ENCODE data around the gene UBE3C.
"Not testable (repeated sequence)": the region's sequence is repeated elsewhere in the genome, so short reads cannot be mapped to it uniquely, and the experiment has no call there.

The UBE3C gene

DNA sequence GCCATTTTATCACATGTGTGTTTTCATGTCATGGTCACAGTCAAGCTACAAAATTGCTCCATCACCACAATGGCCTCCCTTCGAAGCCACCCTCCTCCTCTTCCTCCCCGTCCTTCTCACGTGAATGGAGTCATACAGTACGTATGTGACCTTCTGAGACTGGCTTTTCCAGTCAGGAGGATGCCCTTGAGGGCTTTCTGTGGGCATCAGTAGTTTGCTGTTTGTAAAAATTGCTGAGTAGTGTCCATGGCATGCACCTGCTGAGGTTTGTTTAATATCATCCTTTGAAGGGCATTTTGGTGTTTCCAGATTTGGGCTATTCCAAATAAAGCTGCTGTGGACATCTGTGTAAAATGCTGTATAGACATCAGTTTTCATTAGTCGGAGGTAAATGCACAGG lies 5.9 kb upstream of the UBE3C start:
- no peak for DNase-seq

DNA sequence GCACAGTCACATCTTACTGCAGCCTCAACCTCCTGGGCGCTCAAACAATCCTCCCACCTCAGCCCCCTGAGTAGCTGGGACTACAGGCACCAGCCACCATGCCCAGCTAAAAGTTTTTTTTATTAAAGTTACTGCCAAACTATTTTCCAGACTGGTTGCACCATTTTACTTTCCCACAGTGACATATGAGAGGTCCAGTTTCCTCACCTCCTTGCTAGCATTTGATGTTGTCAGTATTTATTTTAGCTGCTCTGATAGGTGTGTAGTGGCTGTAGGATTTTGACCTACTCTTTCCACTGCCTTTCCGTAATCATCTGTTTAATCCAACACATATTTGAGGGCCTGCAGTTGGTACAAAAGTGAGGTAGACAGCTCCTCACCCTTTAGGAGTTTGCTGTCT lies 5.4 kb upstream of the UBE3C start:
- no peak for DNase-seq

DNA sequence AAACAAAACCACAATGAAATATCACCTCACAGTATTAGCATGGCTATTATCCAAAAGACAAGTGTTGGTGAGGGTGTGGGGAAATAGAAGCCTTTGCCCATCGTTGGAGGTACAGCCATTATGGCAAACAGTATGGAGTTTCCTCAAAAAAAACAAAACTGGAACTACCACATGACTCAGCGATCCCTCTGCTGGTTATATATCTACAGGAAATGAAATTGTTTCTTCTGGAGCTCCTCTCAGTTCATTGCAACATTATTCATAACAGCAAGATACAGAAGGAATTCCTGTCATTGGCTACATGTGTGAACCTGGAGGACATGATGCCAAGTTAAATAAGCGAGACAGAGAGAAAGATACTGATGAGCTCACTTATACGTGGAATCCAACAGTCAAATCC lies 2.4 kb upstream of the UBE3C start:
- DNase-seq = no peak

DNA sequence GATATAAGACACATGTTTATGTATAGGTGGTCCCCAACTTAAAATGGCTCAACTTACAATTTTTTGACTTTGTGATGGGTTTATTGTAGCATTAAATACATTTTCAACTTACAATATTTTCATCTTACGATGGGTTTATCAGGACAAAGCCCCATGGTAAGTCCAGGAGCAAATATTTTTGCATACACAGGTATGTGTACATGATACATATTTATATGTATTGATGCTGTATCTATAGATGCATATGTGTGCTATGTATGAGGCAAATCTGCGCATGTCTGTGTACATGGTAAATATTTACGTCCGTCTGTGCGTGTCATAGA lies 664 bp upstream of the UBE3C start:
- DNase-seq = no peak

DNA sequence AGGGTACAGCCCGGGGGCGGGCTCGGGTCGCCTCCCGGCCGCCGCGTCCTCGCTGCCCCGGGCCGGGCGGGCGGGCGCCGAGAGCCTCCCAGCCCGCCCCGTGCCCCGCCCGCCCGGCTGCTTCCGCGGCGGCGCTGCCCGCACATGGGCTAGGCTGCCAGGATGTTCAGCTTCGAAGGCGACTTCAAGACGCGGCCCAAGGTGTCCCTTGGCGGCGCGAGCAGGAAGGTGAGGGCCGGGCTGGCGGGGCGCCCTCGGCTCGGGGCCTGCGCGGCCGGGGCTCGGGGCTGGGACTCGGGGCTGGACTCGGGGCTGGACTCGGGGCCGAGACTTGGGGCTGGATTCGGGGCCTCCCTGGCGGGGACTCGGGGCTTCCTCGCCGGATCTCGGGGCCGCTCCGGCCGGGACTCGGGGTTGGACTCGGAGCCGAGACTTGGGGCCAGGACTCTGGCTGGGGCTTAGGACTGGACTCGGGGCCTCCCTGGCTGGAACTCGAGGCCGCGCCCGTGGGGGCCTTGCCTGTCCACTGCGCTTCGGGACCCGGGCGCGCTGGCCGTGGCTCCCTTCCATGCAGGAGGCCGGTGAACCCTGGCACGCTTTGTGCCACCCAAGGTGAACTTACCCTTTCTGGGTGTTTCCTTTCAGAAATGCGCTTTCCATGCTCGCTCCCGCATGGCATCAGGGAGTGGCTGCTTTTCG lies 534 bp downstream of the UBE3C start:
- peak; percentile 51 for DNase-seq

DNA sequence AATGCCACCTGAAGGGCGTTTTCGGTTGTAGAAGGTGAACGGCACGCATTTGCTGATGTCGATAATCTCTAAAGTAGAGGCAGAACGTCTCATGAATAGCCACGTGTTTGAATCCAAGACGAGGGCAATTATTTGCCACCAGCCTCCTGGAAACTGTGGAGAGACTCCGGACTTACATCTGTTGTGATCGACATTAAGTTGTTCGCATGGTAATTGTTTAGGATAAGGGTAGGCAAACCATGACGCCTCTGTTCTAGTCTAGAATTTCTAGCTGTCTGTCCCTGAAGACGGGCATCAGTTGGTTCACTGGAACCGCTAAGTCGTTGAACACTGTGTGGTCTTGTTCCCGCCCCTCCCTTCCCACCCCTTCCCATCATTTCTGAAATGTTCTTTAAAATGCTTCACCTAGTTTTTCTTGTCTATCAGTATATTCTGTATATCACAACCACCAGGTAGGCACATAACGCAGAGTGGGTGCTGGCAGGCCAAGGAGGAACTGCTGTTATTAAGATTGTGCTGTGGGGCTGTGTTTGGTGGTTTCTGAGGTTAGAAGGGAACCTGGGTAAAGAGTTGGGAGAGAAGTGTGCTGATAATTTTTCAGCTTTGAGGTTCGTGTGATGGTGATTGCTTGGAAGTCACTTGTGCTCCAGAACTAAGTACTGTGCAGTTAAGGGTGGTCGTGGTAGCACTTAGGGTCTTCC lies 1.2 kb downstream of the UBE3C start:
- DNase-seq = no peak

DNA sequence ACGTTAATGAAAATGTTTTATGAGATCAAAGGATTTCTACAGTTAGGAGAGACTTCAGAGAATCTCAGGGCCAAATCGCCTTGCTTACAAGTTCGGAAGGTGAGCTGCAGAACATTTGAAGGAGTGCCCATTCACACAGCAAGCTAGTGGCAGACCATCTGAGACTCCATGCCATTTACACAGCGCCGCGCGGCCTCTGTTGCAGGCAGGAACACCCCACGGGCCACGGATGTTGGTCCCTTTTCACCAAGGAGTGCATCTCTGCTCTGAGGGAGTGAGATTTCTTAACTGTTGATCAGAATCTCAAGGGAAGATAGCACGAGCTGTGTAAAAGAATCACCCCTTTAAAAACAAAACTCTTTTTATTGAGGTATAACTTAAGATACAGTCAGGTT lies 1.8 kb downstream of the UBE3C start:
- DNase-seq = no peak

DNA sequence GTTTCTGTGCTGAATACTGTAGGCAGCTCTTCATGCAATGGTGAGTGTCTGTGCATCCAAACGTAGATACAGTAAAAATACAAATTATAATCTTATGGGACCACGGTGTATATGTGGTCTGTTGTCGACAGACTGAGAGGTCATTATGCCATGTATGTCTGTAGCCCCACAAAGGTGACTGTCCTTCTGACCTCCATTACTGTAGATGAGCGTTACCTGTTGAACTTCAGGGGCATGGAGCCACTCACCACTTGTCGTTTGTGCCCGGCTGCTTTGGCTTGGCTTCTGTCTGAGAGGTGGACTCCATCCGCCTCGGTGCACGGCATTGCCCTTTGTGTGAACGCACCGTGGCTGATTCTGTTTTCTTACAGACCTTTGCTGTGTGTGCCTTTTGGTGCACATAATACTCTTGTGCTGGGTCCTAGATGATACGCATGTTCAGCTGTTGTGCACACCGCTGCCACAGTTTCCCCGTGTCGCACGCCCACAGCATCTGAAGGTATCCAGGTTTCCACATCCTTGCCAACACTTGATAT lies 2.9 kb downstream of the UBE3C start:
- no peak for DNase-seq

DNA sequence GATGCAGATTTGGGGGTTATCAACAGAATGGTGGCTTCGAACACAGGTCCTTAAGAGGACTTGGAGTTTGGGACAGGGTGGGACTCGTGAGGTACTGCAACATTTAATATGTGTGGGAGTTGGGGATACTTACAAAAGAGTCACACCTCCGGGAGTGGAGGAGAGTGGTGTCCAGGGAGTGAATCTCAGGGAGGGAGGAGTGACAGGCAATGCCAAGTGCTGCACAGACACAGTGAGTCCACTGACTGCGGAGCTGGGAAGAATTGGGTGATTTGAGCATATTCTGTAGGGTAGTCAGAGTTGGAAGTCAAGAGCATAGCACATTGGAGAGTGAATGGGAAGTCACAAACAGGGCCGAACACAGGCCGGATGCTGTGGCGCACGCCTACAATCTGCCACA lies 5.1 kb downstream of the UBE3C start:
- DNase-seq = no peak

DNA sequence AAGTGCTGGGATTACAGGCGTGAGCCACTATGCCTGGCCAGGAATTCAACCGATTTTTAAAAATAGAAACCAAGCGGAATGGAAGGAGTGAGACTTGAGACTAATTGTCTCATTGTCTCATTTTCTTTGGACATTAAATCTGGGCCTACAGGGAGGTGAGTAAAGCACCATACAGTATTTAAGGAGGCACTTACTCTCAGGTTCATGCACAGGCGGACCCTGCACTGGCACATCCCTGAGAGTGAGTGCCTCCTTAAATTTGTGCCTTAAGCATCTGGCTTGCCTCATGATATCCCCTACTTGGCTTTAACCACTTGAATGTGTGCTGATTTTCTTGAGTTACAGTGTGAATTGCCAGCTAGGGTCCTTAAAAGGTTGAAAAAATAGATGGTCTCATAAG lies 10.6 kb downstream of the UBE3C start:
- no peak for DNase-seq

DNA sequence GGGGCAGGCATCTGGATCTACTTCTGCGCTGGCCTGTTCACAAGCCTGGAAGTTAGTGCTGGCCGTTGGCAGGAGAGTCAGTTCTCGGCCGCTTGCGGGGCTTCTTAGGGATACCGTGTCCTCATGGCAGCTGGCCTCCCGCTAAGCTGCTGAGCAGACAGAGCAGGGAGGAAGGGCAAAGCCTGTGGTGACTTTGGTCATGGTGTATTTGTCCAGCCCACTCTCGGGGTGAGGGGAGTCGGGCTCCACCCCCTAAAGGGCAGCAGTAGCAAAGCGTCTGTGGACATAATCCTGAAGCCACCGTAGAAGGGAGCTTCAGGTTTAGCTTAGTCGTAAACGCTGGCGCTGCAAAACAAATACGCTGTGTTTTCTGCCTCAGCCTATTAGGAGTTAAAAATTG lies 12.2 kb downstream of the UBE3C start:
- no peak for DNase-seq

DNA sequence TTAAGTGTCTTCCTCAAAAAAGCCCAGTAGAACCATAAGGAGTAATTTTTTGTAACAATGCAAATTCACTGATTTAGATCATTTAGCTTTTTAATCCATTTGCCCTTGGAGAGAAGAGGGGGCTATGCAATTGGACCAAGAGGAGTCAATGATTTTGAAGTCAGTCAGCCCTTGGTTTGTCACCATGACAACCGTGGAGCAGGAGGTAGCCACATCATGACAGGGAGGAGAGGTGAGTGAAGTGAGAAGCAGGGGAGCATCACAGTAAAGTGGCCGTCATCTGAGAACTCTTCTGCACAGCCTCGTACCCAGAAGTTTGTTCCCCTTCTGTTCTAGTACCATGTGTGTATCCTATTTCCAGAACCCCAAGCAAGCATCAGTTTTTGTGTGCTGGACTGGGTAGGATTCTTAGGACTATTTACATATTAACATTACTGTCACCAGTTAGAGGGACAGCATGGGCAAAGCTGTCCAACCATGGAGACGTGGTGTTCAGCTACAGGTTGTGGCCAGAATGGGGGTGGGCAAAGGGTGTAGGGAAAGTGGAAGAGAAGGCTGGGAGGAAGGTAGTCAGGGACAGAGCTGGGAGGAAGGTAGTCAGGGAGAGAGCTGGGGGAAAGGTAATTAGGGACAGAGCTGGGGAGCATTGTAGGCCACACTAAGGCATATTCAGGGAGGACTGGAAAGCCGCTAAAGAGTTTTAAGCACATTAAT lies 13.1 kb downstream of the UBE3C start:
- no peak for DNase-seq

DNA sequence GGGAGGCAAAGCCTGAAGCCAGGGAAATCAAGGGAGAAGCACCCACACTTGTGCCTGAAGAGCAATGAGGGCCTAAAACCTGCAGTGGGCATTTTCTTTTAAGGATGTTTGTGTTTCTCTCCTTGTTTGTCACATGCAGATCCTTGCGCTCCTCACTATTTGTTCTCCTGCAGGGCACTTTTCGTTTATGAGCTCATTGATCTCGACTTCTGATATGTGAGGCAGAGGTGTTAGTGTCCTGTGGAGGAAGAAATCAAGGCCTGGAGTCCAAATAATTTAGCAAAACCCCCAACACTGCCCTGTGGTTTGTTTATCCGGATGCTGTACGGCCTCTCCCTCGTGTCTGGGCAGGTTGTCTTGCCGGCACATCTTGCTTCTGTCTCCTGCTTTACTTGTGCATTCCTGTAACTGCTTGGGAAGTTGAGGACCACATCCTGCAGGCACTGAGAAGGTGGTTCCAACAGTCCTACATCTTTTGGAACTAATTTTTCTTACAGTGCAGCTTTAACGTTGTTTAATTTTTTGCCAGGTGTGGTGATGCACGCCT lies 13.7 kb downstream of the UBE3C start:
- DNase-seq = no peak

DNA sequence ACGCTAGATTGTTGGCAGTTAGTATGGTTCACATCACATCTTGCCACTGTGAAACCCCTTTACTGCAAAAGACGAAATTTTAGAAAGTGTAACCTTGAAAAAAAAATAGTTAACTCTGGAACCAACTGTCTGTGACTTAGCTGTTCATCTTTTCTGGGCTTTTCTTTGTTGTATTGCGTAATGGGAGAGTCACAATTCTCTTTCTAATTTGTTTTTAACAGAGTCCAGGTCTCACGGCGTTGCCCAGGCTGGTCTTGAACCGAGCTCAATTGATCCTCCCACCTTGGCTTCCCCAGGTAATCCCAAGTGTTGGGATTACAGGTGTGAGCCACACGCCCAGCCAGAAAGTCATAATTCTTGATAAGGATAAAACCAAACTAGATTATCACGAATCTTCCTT lies 14.5 kb downstream of the UBE3C start:
- no peak for DNase-seq

DNA sequence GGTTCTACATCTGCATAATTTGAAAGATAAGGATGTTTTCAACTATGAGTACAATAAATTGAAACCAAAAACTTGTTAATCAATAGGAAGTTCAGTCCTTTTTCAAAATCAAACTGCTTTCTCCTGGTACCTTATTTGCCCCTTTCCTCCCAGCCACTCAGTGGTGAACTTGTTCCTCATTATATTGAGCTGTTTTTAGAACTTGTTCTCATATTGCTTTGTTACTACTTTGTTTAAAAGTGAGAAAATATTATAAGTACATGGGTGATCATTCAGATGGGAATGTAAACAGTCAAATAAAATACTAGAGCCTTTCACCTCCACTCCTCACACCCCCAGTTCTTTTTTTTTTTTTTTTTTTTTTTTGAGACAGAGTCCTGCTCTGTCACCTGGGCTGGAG lies 17.2 kb downstream of the UBE3C start:
- DNase-seq = no peak

DNA sequence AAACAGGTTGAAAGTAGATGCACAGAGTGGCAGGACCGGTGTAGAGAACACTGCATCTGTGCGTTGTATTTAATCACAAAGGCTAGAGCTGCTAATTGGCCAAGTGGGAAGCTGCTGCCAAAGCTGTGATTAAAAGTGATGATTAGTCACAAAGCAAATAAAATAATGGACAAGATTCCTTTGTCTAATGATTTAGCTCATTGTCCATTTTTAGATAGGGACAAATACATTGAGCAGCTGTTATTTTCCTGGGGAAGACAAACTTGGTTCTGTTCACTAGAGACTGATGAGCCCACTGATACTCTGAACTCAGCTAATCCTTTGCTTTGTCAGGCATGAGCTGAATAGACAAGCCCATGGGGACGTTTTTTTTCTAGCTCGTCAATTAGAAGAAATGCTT lies 19.7 kb downstream of the UBE3C start:
- no peak for DNase-seq

DNA sequence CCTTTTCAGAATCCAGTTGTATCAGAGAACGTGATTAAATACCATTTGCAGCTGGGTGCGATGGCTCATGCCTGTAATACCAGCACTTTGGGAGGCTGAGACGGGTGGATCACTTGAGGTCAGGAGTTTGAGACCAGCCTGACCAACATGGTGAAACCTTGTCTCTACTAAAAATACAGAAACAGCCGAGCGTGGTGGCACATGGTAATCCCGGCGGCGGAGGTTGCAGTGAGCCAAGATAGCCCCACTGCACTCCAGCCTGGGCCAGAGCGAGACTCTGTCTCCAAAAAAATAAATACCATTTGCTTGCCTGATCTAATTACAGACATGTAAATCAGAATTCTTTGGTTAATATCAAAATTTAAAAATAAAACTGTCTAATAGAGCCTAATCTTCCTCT lies 20.8 kb downstream of the UBE3C start:
- DNase-seq = not testable (repeated sequence)

DNA sequence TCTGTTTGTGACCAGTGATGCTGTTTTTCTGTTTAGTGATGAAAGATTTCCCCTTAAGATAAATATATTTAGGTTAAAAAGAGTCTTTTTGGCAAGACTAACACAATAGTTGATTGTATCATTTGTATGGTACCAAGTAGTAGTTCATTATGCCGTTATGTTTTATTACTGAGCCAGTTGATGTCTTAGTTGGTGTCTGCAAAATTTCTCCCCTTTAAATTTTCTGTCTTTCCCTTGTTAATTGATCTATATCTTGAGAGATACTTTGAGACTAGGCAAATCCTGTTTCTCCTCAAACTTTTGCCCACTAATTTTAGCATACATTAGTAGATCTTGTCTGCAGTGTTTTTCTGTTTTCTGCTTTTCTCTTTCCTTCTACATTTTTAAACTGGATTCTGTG lies 21.7 kb downstream of the UBE3C start:
- no peak for DNase-seq

DNA sequence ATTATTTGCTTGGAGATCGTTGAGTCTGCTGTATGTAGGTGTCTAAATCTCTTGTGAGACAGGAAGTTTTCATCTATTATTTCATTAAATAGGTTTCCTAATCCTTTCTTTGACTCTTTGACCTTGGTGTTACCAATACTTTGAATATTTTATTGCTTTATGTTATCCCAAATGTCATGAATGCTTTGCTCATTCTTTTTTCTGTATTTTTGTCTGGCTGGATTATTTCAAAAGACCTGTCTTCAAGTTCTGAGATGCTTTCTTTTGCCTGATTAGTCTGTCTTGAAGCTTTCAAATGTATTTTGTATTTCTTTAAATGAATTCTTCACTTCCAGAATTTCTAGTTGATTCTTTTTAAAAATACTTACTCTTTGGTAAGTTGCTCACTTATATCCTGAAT lies 27.3 kb downstream of the UBE3C start:
- DNase-seq = no peak

DNA sequence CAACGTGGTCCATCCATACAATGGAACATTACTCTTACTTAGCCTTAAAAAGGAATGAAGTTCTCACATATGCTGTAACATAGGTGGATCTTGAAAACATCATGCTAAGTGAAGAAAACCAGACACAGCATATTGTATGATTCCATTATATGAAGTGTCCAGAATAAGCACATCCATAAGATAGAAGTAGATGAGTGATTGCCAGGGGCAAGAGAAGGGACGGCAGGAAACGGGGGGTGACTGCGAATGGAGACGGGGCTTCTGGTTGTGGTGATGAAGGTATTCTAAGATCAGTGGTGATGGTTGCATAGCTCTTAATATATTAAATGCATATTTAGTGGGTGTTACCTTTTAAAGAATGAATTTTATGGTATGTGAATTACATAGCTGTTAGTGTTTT lies 29.8 kb downstream of the UBE3C start:
- no peak for DNase-seq

DNA sequence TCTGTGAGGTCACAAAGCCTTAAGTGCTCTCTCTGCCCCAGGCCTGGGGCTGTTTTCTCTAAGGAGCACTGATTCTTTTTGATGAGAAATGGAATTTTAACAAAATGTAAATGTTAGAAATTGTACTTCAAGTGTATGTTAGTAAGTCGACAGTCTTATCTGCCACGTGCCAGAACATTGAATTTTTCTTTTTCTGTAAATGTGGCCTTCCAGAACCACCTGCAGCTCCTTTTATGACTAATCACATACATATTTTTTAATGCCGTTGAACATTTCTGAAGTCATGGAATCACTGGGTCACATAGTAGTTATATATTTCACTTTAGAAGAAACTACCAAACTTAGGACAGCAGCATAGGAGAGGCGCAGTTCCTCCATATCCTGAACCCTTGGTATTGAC lies 38.0 kb downstream of the UBE3C start:
- DNase-seq = no peak

DNA sequence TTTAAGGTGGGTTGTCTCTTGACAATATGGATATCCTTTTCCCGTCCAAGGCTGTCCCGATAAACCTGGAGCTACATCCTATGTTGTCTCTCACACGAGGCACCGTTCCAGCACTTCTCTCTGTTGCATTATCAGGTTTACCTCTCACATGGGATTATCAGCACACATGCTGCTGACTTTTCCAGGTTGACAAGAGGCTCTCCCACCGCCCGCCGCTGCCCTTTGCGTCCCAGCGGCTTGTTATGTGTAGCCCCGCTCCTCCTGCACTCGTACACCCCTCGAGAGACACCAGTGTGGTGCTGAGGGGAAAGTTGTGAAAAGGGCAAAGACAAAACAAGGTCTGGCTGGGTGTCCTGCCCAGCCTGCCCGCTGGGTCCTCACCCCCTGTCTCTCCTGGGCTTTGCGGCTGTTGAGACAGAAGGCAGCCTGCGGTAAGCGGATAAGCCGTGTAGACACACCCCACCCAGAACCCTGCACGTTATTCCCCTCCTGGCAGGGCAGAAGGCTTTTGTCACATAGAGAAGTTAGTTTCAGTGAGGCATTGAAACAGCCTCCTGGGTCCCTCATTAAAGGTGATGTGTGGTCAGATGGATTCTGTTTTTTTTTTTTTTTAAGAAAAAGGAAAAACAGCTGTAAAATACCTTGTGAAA lies 38.7 kb downstream of the UBE3C start:
- DNase-seq = no peak

DNA sequence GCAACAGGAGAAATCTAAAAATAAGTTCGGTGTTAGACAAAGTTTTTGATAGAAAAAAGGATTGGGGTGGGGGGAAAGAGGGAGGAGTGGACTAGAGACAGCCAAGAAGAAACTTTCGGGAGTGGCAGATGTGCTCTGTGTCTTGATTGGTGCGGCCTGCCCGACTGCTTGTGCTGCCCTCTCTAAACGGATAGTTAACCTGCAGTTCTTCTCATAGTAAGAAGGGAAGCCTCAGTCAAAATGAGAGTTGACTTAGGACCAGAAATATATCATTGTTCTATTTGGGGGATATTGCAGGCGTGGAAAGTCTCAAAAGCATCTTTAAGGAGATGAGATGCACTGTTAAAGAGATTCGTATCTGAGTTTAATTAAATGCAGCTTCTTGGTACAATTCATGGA lies 39.3 kb downstream of the UBE3C start:
- no peak for DNase-seq

All from stimulated activated CD4-positive, alpha-beta T cell treated with anti-CD3 and anti-CD28 coated beads, Interleukin-4, amount 100 ng/mL, for 24 hours (primary cell).